BLaER1 treated with 17β-estradiol and CSF1 and Interleukin-3, amounts not matched to agents 10 nM and 100 nM (cell line): ENCODE data around the gene AFTPH.
A peak's percentile ranks its signal among the peaks of the same experiment; 100 is the strongest.
"Not testable (repeated sequence)": the region's sequence is repeated elsewhere in the genome, so short reads cannot be mapped to it uniquely, and the experiment has no call there.

Source experiments
- H3K27ac ChIP-seq, 11 experiments: shearing (Covaris generic); formaldehyde crosslinking; 2 replicates each; pipeline ENCODE4 v1.8.1; 2022
- H3K27me3 ChIP-seq, 11 experiments: shearing (Covaris generic); formaldehyde crosslinking; 2 replicates each; pipeline ENCODE4 v1.8.1; 2022
- H3K36me3 ChIP-seq, 11 experiments: shearing (Covaris generic); formaldehyde crosslinking; 2 replicates each; pipeline ENCODE4 v1.8.1; 2022
- H3K4me1 ChIP-seq, 10 experiments: shearing (Covaris generic); formaldehyde crosslinking; 2 replicates each; pipeline ENCODE4 v1.8.1; 2022
- H3K4me2 ChIP-seq, 11 experiments: shearing (Covaris generic); formaldehyde crosslinking; 2 replicates each; pipeline ENCODE4 v1.8.1; 2022
- H3K4me3 ChIP-seq, 10 experiments: shearing (Covaris generic); formaldehyde crosslinking; 2 replicates each; pipeline ENCODE4 v1.8.1; 2022
- H3K9ac ChIP-seq, 11 experiments: shearing (Covaris generic); formaldehyde crosslinking; 2 replicates each; pipeline ENCODE4 v1.8.1; 2022
- H3K9me3 ChIP-seq, 11 experiments: shearing (Covaris generic); formaldehyde crosslinking; replicated peaks in 1 of 11; 2 replicates each; pipeline ENCODE4 v1.8.1; 2022
- H4K20me1 ChIP-seq, 11 experiments: shearing (Covaris generic); formaldehyde crosslinking; 2 replicates each; pipeline ENCODE4 v1.8.1; 2022
- Cebpa-rat ChIP-seq, 11 experiments: shearing (Covaris generic); IDR thresholded peaks; 2 replicates each; pipeline ENCODE4 v1.8.1; 2022

AFTPH gene

DNA sequence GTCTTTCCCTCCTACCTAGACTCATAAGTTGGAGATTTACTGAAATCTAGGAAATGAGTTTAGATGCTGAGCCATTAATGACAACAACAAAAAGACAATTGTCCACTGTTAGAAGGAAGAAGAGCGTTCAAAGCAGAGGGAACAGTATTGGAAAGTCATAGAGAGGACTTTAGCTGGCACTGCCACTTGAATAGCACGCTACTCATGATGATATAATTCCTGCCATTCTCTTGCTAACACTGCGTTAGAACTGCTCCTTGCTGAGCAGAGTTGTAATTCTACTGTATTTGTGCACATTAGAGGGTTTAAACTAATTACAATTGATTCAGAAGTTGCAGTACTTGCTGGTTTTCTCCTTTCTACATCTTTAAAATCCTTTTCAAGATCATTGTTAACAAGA lies 9.0 kb upstream of the AFTPH start:
- TF ChIP-seq Cebpa-rat (IDR thresholded peaks at IDR 0.05): no peak
- no peak overlapping the region for H3K9ac ChIP-seq
- H3K9me3 ChIP-seq: no peaks in the 10 kb centered on the region
- no peak overlapping the region for H3K4me3 ChIP-seq
- H3K27me3 ChIP-seq: no peaks in the 10 kb centered on the region
- H3K4me1 ChIP-seq: no peaks in the 10 kb centered on the region
- no peak overlapping the region for H3K4me2 ChIP-seq
- H4K20me1 ChIP-seq: no peaks in the 10 kb centered on the region
- H3K27ac ChIP-seq: no peak overlapping the region
- no peaks in the 10 kb centered on the region for H3K36me3 ChIP-seq

- H3K9ac ChIP-seq: no peak overlapping the region
These were observed 7.2 kb upstream of the AFTPH start for GRCh38 chr2:64516651-64517510.

DNA sequence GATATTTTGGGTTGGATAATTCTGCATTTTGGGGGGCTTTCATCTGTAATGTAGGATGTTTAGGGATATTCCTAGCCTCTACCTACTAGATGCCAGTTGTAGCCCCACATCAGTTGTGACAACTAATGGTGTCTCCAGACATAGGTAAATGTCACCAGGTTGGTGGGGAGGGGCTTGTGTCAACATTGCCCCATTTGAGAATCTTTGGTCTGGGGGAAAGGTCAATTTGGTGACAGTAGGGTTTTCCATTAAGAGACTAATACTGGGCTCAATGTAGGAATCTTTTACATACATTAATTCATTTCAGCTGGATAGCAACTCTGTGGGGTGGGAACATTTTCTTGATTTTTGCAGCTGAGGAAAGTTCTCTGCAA lies 6.6 kb upstream of the AFTPH start:
- TF ChIP-seq Cebpa-rat (IDR thresholded peaks at IDR 0.05): no peak
- Histone ChIP-seq H3K27me3 (no peaks in the 10 kb centered on the region), H3K9me3 (no peaks in the 10 kb centered on the region), H3K36me3 (no peaks in the 10 kb centered on the region), H3K4me1 (0 out of 20 replicates have a peak, but pooled peaks cover 0 to 2% (median 0%) of the 10 kb centered on the region in 10 experiments), H3K27ac (no peak overlapping the region), H4K20me1 (no peaks in the 10 kb centered on the region), H3K4me3 (no peak overlapping the region), H3K9ac (no peak overlapping the region), H3K4me2 (no peak overlapping the region)

More at GRCh38 chr2:64516651-64517510, 7.2 kb upstream of the AFTPH start:
- H3K4me3 ChIP-seq: no peak overlapping the region
- no peaks in the 10 kb centered on the region for H4K20me1 ChIP-seq
- no peaks in the 10 kb centered on the region for H3K4me1 ChIP-seq
- no peak overlapping the region for H3K4me2 ChIP-seq
- no peak overlapping the region for H3K27ac ChIP-seq
- no peaks in the 10 kb centered on the region for H3K36me3 ChIP-seq
- H3K27me3 ChIP-seq: no peaks in the 10 kb centered on the region
- no peak for TF ChIP-seq Cebpa-rat (IDR thresholded peaks at IDR 0.05)
- H3K9me3 ChIP-seq: no peaks in the 10 kb centered on the region

GRCh38 chr2:64522843-64523428 lies 1.2 kb upstream of the AFTPH start:
- Histone ChIP-seq H3K4me2 (peak overlapping the region; percentile 84 to 96 (median 91)), H3K27me3 (no peaks in the 10 kb centered on the region), H3K4me3 (peak overlapping the region; percentile 91 to 100 (median 97)), H3K9me3 (no peaks in the 10 kb centered on the region), H3K4me1 (peaks cover 9 to 27% (median 23%) of the 10 kb centered on the region in 10 experiments; a peak in 18 of 20 replicates), H3K27ac (peak overlapping the region; percentile 75 to 94 (median 88); a peak in 16 of 22 replicates), H3K36me3 (no peaks in the 10 kb centered on the region), H4K20me1 (peaks cover 10 to 35% (median 31%) of the 10 kb centered on the region in 11 experiments; a peak in 21 of 22 replicates), H3K9ac (peak overlapping the region; percentile 85 to 96 (median 91))
- no peak for TF ChIP-seq Cebpa-rat (IDR thresholded peaks at IDR 0.05)

GRCh38 chr2:64524604-64525316 lies 632 bp downstream of the AFTPH start:
- H3K27me3 ChIP-seq: no peaks in the 10 kb centered on the region
- H3K36me3 ChIP-seq: peaks cover 0 to 11% (median 3%) of the 10 kb centered on the region in 11 experiments; a peak in 10 of 22 replicates
- H3K4me2 ChIP-seq: peak overlapping the region; percentile 77 to 99 (median 91)
- no peaks in the 10 kb centered on the region for H3K9me3 ChIP-seq
- no peak for TF ChIP-seq Cebpa-rat (IDR thresholded peaks at IDR 0.05)
- peak overlapping the region; percentile 91 to 100 (median 97) for H3K4me3 ChIP-seq
- peak overlapping the region; percentile 82 to 94 (median 88) for H3K27ac ChIP-seq
- H4K20me1 ChIP-seq: peaks cover 14 to 53% (median 49%) of the 10 kb centered on the region in 11 experiments; a peak in 21 of 22 replicates
- peak overlapping the region; percentile 85 to 96 (median 91) for H3K9ac ChIP-seq
- H3K4me1 ChIP-seq: peaks cover 9 to 36% (median 24%) of the 10 kb centered on the region in 10 experiments; a peak in 18 of 20 replicates

DNA sequence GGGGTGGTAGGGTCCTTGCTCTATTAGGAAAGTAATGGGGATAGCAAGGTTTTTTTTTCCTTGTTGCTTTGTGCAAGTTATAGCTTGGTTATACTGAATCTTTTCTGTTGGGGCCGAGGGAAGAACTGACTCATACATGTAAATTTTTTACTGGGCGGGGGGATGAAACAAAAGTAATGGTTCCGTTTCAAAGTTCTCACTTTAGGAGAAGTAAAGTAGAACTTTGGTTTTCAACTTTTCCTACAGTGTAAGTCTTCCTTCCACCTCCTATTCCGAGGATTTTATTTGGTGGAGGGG lies 1.1 kb downstream of the AFTPH start:
- Histone ChIP-seq H3K4me2 (peak overlapping the region; percentile 77 to 99 (median 91)), H3K27me3 (no peaks in the 10 kb centered on the region), H3K4me3 (peak overlapping the region; percentile 91 to 100 (median 97)), H3K27ac (peak overlapping the region; percentile 82 to 94 (median 88)), H3K36me3 (peaks cover 0 to 13% (median 5%) of the 10 kb centered on the region in 11 experiments; a peak in 10 of 22 replicates), H3K4me1 (peaks cover 9 to 38% (median 24%) of the 10 kb centered on the region in 10 experiments; a peak in 18 of 20 replicates), H3K9ac (peak overlapping the region; percentile 85 to 96 (median 91)), H4K20me1 (peaks cover 16 to 58% (median 54%) of the 10 kb centered on the region in 11 experiments; a peak in 21 of 22 replicates), H3K9me3 (no peaks in the 10 kb centered on the region)
- TF ChIP-seq Cebpa-rat (IDR thresholded peaks at IDR 0.05): no peak

DNA sequence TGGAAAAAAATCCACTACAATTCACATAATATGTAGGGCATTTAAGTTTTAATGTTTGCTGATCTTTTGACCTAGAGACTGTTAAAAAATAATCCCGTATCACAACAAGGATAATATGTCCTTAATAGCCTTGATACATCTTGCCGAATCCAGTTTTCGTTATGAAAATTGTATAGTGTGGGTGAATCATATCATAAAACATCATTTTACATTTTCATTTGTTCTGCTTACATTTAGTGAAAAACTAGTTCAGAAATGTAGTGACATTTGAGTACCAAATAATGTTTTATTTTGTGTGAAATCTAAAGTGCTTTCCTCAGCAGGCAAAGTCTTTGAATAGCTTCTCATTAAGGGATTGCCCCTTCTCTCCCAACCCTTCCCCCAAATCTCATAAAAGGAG lies 1.9 kb downstream of the AFTPH start:
- Histone ChIP-seq H3K4me1 (peaks cover 9 to 45% (median 24%) of the 10 kb centered on the region in 10 experiments; a peak in 18 of 20 replicates), H3K27me3 (no peaks in the 10 kb centered on the region), H3K4me3 (peak overlapping the region; percentile 91 to 100 (median 97); a peak in 15 of 20 replicates), H3K4me2 (peak overlapping the region; percentile 77 to 99 (median 91); a peak in 20 of 22 replicates), H3K27ac (peak overlapping the region in 3 of 11 experiments; percentile 91 to 94 (median 94); a peak in 4 of 22 replicates), H3K9ac (peak overlapping the region in 7 of 11 experiments; percentile 4 to 96 (median 91); a peak in 15 of 22 replicates), H3K36me3 (peaks cover 0 to 13% (median 5%) of the 10 kb centered on the region in 11 experiments; a peak in 10 of 22 replicates), H4K20me1 (peaks cover 16 to 66% (median 62%) of the 10 kb centered on the region in 11 experiments; a peak in 21 of 22 replicates), H3K9me3 (no peaks in the 10 kb centered on the region)
- no peak for TF ChIP-seq Cebpa-rat (IDR thresholded peaks at IDR 0.05)

DNA sequence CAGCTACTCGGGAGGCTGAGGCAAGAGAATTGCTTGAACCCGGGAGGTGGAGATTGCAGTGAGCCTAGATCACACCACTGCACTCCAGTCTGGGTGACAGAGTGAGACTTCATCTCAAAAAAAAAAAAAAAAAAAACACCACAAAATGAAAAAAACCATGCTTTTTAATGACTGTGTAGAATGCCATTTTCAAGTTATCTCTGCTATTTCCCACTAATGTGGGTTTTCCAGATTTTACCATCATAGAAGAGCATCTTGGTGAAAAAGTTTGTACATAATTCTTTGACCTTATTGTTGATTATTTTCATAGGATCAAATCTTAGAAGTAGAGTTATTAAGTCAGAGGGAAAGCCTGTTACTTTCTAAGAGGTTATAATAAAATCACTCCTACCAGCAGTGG lies 6.8 kb downstream of the AFTPH start:
- Histone ChIP-seq H4K20me1 (peaks cover 29 to 100% (median 86%) of the 10 kb centered on the region in 11 experiments; a peak in 21 of 22 replicates), H3K4me1 (peaks cover 11 to 75% (median 16%) of the 10 kb centered on the region in 10 experiments; a peak in 19 of 20 replicates), H3K36me3 (peaks cover 0 to 13% (median 5%) of the 10 kb centered on the region in 11 experiments; a peak in 10 of 22 replicates)
- H3K27ac ChIP-seq, H3K4me2 ChIP-seq, H3K9me3 ChIP-seq, H3K4me3 ChIP-seq, H3K27me3 ChIP-seq, H3K9ac ChIP-seq: not testable (repeated sequence)
